ENCODE data around the gene ZDHHC11B. TPM values are rescaled to one million over a fixed set of nuclear protein-coding genes. Genes with fewer than 3 reads are reported as not detected.

Gene ZDHHC11B
- total RNA-seq, 1 experiment from 2014 or later: not detected

DNA sequence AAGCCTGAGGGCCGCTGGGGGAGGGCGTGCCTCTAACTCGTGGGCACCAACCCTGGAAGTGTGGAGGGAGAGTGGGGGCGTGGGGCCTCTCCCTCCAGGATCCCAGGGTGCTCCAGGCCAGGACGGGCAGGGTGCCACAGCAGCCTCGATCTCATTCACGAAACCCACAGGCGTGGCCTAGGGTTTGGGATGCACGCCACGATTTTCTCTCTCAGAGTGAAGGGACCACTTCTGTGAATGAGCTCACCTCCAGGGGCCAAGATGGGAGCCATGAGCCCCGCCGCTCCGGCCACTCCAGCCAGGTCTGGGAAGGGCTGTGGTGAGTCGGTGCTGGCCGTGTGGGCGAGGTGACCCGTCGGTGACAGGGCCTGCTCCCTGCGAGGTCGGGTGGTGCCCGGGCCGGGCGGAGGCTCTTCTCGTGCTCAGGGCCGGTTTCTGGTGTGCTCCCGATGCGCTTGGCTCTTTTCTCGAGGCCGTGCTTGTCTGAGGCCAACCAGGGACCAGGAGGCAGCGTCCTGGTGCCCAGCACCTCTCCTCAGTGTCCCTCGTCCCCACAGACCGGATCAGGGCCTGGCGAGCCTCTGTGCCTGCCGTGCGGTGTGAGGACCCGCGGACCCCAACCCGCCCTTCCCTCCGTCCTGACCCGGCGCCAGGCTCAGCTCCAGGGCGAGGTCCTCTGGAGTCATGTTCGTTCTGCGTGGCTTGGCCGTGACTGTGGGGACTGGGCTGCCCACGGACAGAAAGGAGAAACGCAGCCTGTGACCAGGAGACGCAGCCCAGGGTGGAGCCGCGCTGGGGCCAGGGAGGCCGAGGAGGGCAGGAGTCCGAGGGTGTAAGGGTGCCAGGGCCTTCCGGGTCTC, 122.4 kb downstream of the ZDHHC11B start:
- in situ Hi-C loops (cut with HindIII; ENCODE audit: low pct_unique_long_range_greater_than_20kb, low sequenced_read_pairs): no loop called here
- no peak for DNase-seq (ENCODE audit: low read depth)

DNA sequence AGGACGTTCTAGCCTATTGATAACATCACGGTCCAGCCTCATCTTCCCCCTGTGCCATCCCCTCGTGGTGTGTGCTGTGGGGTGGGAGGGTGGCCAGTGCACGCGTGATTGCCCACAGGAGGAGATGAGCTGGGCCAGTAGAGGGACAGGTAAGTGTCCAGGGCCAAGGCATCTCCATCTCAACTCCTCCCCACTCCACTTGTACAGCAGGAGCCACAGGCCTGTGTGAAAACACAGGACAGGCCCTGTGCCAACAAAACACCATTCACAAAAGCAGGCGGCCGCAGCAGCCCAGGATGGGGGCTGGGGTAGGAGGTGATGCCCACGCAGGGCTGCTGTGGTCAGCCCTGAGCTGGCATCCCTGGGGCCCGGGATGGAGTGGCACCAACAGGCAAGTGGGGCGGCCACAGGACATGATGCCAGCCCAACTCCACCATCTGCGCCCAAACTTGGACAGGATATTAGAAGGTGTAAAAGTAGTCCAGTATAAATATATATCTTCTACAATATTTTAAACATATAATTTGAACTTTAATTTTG, 124.0 kb downstream of the ZDHHC11B start:
- in situ Hi-C loops (cut with HindIII; ENCODE audit: low pct_unique_long_range_greater_than_20kb, low sequenced_read_pairs): no loop called here
- DNase-seq (ENCODE audit: low read depth): no peak

Other genes starting within 250 kb of the ZDHHC11B start
- 4.4 and 7.7 TPM in 2 replicates for gene CEP72, start 172.4 kb downstream of the ZDHHC11B start, total RNA-seq (2014; rRNA removed; shearing (Covaris generic); ENCODE audit: low replicate concordance)
- gene TPPP, start 91.4 kb downstream of the ZDHHC11B start, total RNA-seq (2014; rRNA removed; shearing (Covaris generic); ENCODE audit: low replicate concordance): 0.34 TPM in 1 of 2 replicates, not detected in the other
- 1.2 and 2.2 TPM in 2 replicates for gene ZDHHC11, start 66.3 kb upstream of the ZDHHC11B start, total RNA-seq (2014; rRNA removed; shearing (Covaris generic); ENCODE audit: low replicate concordance)
- gene BRD9, start 108.1 kb upstream of the ZDHHC11B start, total RNA-seq (2014; rRNA removed; shearing (Covaris generic); ENCODE audit: low replicate concordance): 20.4 and 29.2 TPM in 2 replicates
- gene TRIP13, start 108.2 kb upstream of the ZDHHC11B start, total RNA-seq (2014; rRNA removed; shearing (Covaris generic); ENCODE audit: low replicate concordance): 32.6 and 60.2 TPM in 2 replicates
- gene NKD2, start 224.1 kb upstream of the ZDHHC11B start, total RNA-seq (2014; rRNA removed; shearing (Covaris generic); ENCODE audit: low replicate concordance): 0.27 TPM in 1 of 2 replicates, not detected in the other

Data from Caki2 (cell line).